ENCODE results near the gene LAMP2.

- no peak for TF ChIP-seq CTCF (IDR thresholded peaks at IDR 0.05)
- no peak for TF ChIP-seq POLR2A (IDR thresholded peaks at IDR 0.05)
Measured at GRCh38 chrX:120504569-120504968, 35.5 kb upstream of the LAMP2 start.

All from body of pancreas (tissue), 4 donors.